Activated effector memory CD4-positive, alpha-beta T cell treated with Interleukin-2 at 50 U/mL for 16 hours (primary cell): ENCODE measurements around the gene NDUFS7.

ENCODE experiments used
- DNase-seq: peaks from one replicate; pipeline ENCODE4 v3.0.0-alpha.2; 2020

The NDUFS7 gene

GRCh38 chr19:1435378-1435989 is 51.8 kb downstream of the NDUFS7 start:
- DNase-seq, result no peak

- no peak for DNase-seq
These were observed 53.9 kb downstream of the NDUFS7 start for GRCh38 chr19:1437609-1438008.

- peak; percentile 92 for DNase-seq
These were observed 54.6 kb downstream of the NDUFS7 start, which contains the start of gene RPS15 for GRCh38 chr19:1438035-1438932. Gene RPS15 (plus strand): TSS chr19:1438396. CDS start chr19:1438426, 30 bp downstream.

GRCh38 chr19:1438933-1439354 is 55.2 kb downstream of the NDUFS7 start:
- no peak for DNase-seq

- DNase-seq, result peak; percentile 10
These were observed 56.1 kb downstream of the NDUFS7 start for GRCh38 chr19:1439525-1440417.

- no peak for DNase-seq
These were observed 56.7 kb downstream of the NDUFS7 start for GRCh38 chr19:1440418-1440801.

- no peak for DNase-seq
These were observed 57.3 kb downstream of the NDUFS7 start for GRCh38 chr19:1441022-1441426.

GRCh38 chr19:1441677-1442438 is 58.2 kb downstream of the NDUFS7 start:
- no peak for DNase-seq
